HCT116 (cell line): Measurements from ENCODE around the gene GNAS. TPM values are rescaled to one million over a fixed set of nuclear protein-coding genes. Genes with fewer than 3 reads are reported as not detected.

Experiments used
- ATAC-seq: fragments of 200-7000 bp; cut with Tn5 transposase; 2 replicates; pipeline ENCODE4 v1.9.1; 2020; ENCODE audit warnings: mild to moderate bottlenecking, moderate library complexity
- BruUV-seq: library from RNA; stranded (reverse); fragments of 400-500 nt; replicated peaks from 2 replicates; lab custom pipeline; 2021; lab: Mats Ljungman, UMichigan
- CTCF ChIA-PET: fragments of 300-600 bp; sonication (Branson Sonifier 250); formaldehyde crosslinking; loops from one replicate; lab custom pipeline; 2021; ENCODE audit warnings: antibody characterized with exemption; lab: Charles Lee
- POLR2A ChIA-PET: fragments of 300-600, 350-600 bp; sonication (Branson Sonifier 250); formaldehyde crosslinking; loops from one replicate; lab custom pipeline; 2021; ENCODE audit warnings: antibody characterized with exemption; lab: Charles Lee
- RAD21 ChIA-PET, 2 experiments: fragments of 300-600 bp; sonication (Branson Sonifier 250); formaldehyde crosslinking; loops; one replicate each; lab custom pipeline; 2023; ENCODE audit warnings: low total read pairs in 2 of 2; ENCODE audit not compliant: uncharacterized antibody in 2 of 2, unreplicated experiment in 2 of 2, low non-redundant PET in 1 of 2; lab: Charles Lee
- DNase-seq: peaks from one replicate; pipeline ENCODE4 v3.0.0-alpha.2; 2010; ENCODE audit warnings: low read depth, low spot score
- H2AFZ ChIP-seq: fragments of 200-600 bp; shearing (Covaris generic), sonication (generic); 2 replicates; pipeline ENCODE4 v1.6.1; 2017; ENCODE audit warnings: low read depth, mixed run types, mixed read lengths, antibody characterized with exemption, low read length; ENCODE audit not compliant: poor library complexity, severe bottlenecking
- H3K27ac ChIP-seq: 2 replicates; pipeline ENCODE4 v1.5.1; 2012; ENCODE audit warnings: low read depth, low read length
- H3K27me3 ChIP-seq: fragments of 200-600 bp; sonication (generic); 2 replicates; pipeline ENCODE4 v1.6.1; 2016; ENCODE audit warnings: mixed run types, low read length, mixed read lengths; ENCODE audit not compliant: insufficient read depth
- H3K36me3 ChIP-seq, 2 experiments: fragments of 200-500 bp in 1 of 2; fragments of 200-600 bp in 1 of 2; sonication (Bioruptor generic) in 1 of 2; sonication (generic) in 1 of 2; 2 replicates each; pipeline versions ENCODE4 v1.5.1 to v1.6.1; 2014 to 2016; ENCODE audit warnings: low read length in 2 of 2, inconsistent platforms in 1 of 2, mixed read lengths in 1 of 2, mixed run types in 1 of 2; ENCODE audit not compliant: insufficient read depth in 2 of 2, control insufficient read depth in 1 of 2
- H3K4me1 ChIP-seq, 2 experiments: fragments of 200-600 bp in 1 of 2; sonication (generic) in 1 of 2; 2 replicates each; pipeline versions ENCODE4 v1.5.1 to v1.6.1; 2012 to 2017; ENCODE audit warnings: low read length in 2 of 2, inconsistent platforms in 1 of 2, mild to moderate bottlenecking in 1 of 2, mixed read lengths in 1 of 2, mixed run types in 1 of 2, moderate library complexity in 1 of 2; ENCODE audit not compliant: insufficient read depth in 2 of 2, control insufficient read depth in 1 of 2
- H3K4me2 ChIP-seq: fragments of 200-600 bp; sonication (generic); 2 replicates; pipeline ENCODE4 v1.6.1; 2017; ENCODE audit warnings: mixed run types, low read length, mixed read lengths
- H3K4me3 ChIP-seq, 2 experiments: fragments of 200-600 bp in 1 of 2; sonication (generic) in 1 of 2; replicated peaks in 1 of 2; 2 replicates each; pipeline ENCODE4 v1.5.1; 2011 to 2016; ENCODE audit warnings: low read length in 2 of 2, control low read depth in 1 of 2, low read depth in 1 of 2, mild to moderate bottlenecking in 1 of 2, mixed read lengths in 1 of 2, mixed run types in 1 of 2
- H3K79me2 ChIP-seq: fragments of 200-600 bp; sonication (generic); 2 replicates; pipeline ENCODE4 v1.6.1; 2017; ENCODE audit warnings: mild to moderate bottlenecking, mixed run types, low read length, moderate library complexity, mixed read lengths; ENCODE audit not compliant: insufficient read depth
- H3K9ac ChIP-seq: fragments of 200-600 bp; sonication (generic); 2 replicates; pipeline ENCODE4 v1.6.1; 2016; ENCODE audit warnings: low read length, mixed read lengths
- H3K9me2 ChIP-seq: fragments of 200-600 bp; sonication (generic), shearing (Covaris generic); 2 replicates; pipeline ENCODE4 v1.6.1; 2017; ENCODE audit warnings: mixed run types, mild to moderate bottlenecking, moderate library complexity; ENCODE audit not compliant: insufficient read depth
- H3K9me3 ChIP-seq, 2 experiments: fragments of 200-500 bp in 1 of 2; fragments of 200-600 bp in 1 of 2; sonication (Bioruptor generic) in 1 of 2; sonication (generic) in 1 of 2; 2 replicates each; pipeline ENCODE4 v1.6.1; 2014 to 2017; ENCODE audit warnings: low read length in 2 of 2, mixed read lengths in 2 of 2, inconsistent platforms in 1 of 2, low read depth in 1 of 2, mild to moderate bottlenecking in 1 of 2, mixed run types in 1 of 2, moderate library complexity in 1 of 2; ENCODE audit not compliant: control insufficient read depth in 1 of 2, insufficient read depth in 1 of 2
- H4K20me1 ChIP-seq: fragments of 200-600 bp; sonication (generic), shearing (Covaris generic); 2 replicates; pipeline ENCODE4 v1.6.1; 2017; ENCODE audit warnings: mixed run types, mild to moderate bottlenecking, moderate library complexity; ENCODE audit not compliant: insufficient read depth
- CEBPB ChIP-seq: IDR thresholded peaks from 2 replicates; pipeline ENCODE4 v1.6.1; 2012; ENCODE audit warnings: low read depth
- EGR1 ChIP-seq: IDR thresholded peaks from 2 replicates; pipeline ENCODE4 v1.6.1; 2012; ENCODE audit warnings: low read depth
- EZH2phosphoT487 ChIP-seq: fragments of 200-600 bp; IDR thresholded peaks from 2 replicates; pipeline ENCODE4 v1.6.1; 2018; ENCODE audit warnings: antibody characterized with exemption, borderline replicate concordance
- JUND ChIP-seq: IDR thresholded peaks from 2 replicates; pipeline ENCODE4 v1.6.1; 2012
- RAD21 ChIP-seq: IDR thresholded peaks from 2 replicates; pipeline ENCODE4 v1.6.1; 2012; ENCODE audit warnings: low read depth, mild to moderate bottlenecking
- SIN3A ChIP-seq: IDR thresholded peaks from 2 replicates; pipeline ENCODE4 v1.6.1; 2012; ENCODE audit warnings: low read depth
- ZFX ChIP-seq: fragments of 450-650 bp; IDR thresholded peaks from 2 replicates; pipeline ENCODE4 v1.6.1; 2017
- ZNF274 ChIP-seq: fragments of 200-500 bp; sonication (Bioruptor generic); IDR thresholded peaks from 2 replicates; pipeline ENCODE4 v1.6.1; 2014; ENCODE audit warnings: mild to moderate bottlenecking, low read depth, low read length, inconsistent platforms
- intact Hi-C: fragments of 100-400 bp; cut with micrococcal nuclease; formaldehyde crosslinking; loops from 2 replicates; pipeline ENCODE4 v1.10.0; 2022
- total RNA-seq: library from RNA; stranded (reverse); gene quantifications from one replicate; pipeline ENCODE4 v1.2.1, GENCODE V29; 2021; ENCODE audit not compliant: unreplicated experiment
- TF ChIP-seq, protein P1 (sequence below): IDR thresholded peaks from 2 replicates; pipeline ENCODE4 v1.6.1; 2012
- TF ChIP-seq, protein P2 (sequence below): IDR thresholded peaks from 2 replicates; pipeline ENCODE4 v1.6.1; 2012
- TF ChIP-seq, protein P3 (sequence below): IDR thresholded peaks from 2 replicates; pipeline ENCODE4 v1.6.1; 2012; ENCODE audit warnings: low read depth

GNAS gene
- total RNA-seq, 1 experiment from 2014 or later, result 699 TPM

DNA sequence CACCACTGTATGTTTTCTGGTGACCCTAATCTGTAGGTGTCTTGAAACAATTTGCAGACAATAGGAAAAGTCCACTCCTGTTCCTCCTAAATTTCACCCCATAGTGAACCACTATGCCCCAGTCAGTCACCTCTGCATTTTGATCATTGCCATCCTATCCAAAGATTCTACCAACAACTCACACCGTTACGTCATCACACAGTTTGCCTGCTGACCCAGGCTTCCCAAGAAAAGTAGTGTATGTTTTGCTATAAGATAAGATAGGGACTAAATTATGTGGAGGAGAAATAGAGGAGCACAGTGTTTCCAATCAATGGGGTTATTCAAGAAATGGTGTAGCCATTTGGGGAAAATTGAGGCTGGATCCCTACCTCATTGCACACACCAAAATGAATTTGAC lies 58.8 kb downstream of the GNAS start:
- CTCF ChIA-PET, result no interaction called here

More for the DNA sequence above, 58.8 kb downstream of the GNAS start:
- Histone ChIP-seq H3K4me2 (no peak overlapping the region), H3K79me2 (peaks cover 8% of the 10 kb centered on the region; the same call in 1 of the 2 replicates), H2AFZ (no peak overlapping the region), H3K36me3 (peaks cover 35 to 46% of the 10 kb centered on the region in 2 experiments), H3K4me1 (peaks cover 20 to 21% of the 10 kb centered on the region in 2 experiments), H3K9me3 (no peaks in the 10 kb centered on the region), H3K9me2 (no peaks in the 10 kb centered on the region), H3K27me3 (no peaks in the 10 kb centered on the region), H3K4me3 (no peak overlapping the region), H3K27ac (no peak overlapping the region), H4K20me1 (no peaks in the 10 kb centered on the region; the same call in 1 of the 2 replicates), H3K9ac (no peak overlapping the region)
- POLR2A ChIA-PET, result no interaction called here
- ATAC-seq (no peak), DNase-seq (no peak)
- no TSS peak for BruUV-seq
- RAD21 ChIA-PET, result no interaction called here
- intact Hi-C loops, result no loop called here
- TF ChIP-seq JUND, result no peak
- TF ChIP-seq, protein P1, sequence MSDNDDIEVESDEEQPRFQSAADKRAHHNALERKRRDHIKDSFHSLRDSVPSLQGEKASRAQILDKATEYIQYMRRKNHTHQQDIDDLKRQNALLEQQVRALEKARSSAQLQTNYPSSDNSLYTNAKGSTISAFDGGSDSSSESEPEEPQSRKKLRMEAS, result no peak
- TF ChIP-seq, protein P2, sequence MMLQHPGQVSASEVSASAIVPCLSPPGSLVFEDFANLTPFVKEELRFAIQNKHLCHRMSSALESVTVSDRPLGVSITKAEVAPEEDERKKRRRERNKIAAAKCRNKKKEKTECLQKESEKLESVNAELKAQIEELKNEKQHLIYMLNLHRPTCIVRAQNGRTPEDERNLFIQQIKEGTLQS, result no peak
- TF ChIP-seq SIN3A, result no peak
- TF ChIP-seq, protein P3, sequence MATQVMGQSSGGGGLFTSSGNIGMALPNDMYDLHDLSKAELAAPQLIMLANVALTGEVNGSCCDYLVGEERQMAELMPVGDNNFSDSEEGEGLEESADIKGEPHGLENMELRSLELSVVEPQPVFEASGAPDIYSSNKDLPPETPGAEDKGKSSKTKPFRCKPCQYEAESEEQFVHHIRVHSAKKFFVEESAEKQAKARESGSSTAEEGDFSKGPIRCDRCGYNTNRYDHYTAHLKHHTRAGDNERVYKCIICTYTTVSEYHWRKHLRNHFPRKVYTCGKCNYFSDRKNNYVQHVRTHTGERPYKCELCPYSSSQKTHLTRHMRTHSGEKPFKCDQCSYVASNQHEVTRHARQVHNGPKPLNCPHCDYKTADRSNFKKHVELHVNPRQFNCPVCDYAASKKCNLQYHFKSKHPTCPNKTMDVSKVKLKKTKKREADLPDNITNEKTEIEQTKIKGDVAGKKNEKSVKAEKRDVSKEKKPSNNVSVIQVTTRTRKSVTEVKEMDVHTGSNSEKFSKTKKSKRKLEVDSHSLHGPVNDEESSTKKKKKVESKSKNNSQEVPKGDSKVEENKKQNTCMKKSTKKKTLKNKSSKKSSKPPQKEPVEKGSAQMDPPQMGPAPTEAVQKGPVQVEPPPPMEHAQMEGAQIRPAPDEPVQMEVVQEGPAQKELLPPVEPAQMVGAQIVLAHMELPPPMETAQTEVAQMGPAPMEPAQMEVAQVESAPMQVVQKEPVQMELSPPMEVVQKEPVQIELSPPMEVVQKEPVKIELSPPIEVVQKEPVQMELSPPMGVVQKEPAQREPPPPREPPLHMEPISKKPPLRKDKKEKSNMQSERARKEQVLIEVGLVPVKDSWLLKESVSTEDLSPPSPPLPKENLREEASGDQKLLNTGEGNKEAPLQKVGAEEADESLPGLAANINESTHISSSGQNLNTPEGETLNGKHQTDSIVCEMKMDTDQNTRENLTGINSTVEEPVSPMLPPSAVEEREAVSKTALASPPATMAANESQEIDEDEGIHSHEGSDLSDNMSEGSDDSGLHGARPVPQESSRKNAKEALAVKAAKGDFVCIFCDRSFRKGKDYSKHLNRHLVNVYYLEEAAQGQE, result no peak
- TF ChIP-seq EZH2phosphoT487, result no peak
- no peak for TF ChIP-seq ZFX
- no peak for TF ChIP-seq EGR1
- no peak for TF ChIP-seq CEBPB
- no peak for TF ChIP-seq RAD21
- TF ChIP-seq ZNF274, result no peak
- TF ChIP-seq, all 23 proteins: peak for 0
